ENCODE data around the gene FOXP1. TPM values are rescaled to one million over a fixed set of nuclear protein-coding genes. Genes with fewer than 3 reads are reported as not detected.

FOXP1 gene
- total and polyA plus RNA-seq, 2 of the 13 experiments (the other 11 are each of a cell fraction or from before 2014, with no cell fraction given): 40.4 to 59.0 TPM

DNA sequence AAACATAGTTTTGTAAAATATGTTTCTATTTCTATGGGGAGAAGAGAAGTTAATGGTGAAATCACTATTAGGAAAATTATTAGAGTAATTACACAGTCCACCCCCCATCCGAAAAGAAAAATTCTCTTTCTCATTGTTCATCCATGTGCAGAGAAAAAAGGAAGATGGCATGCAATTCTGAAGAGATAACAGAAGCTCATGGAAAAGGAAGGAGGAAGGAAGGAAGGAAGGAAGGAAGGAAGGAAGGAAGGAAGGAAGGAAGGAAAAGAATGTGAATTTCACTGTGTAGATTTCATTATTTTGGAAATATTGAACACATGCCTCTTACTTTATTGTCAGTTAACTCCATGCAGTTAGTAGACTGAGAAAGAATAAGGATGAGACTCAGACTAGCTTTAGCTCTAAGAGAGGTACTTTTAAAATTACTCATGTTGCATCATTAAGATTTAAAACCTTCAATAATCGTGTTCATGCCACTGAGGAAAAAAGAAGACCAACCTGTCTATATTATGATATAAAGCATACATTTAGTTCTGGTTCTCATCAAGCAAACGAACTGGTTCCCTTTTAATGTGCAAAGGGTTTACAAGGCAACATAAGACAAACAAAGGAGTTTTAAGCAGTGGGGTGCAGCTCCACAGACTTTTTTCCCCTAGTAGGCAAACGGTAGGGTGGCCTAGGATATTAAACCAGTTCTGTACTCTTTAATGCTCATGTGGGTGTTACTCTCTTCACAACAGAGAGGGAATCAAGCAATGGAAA lies 379.6 kb downstream of the FOXP1 start:
- H3K36me3 ChIP-seq (replicated peaks in 1 of 2; ENCODE audit: control insufficient read depth in 1 of 2, insufficient read depth in 2 of 2, low read length in 2 of 2): 0 out of 5 replicates have a peak, but pooled peaks cover 0 to 2% of the 10 kb centered on the region in 2 experiments
- POLR2A ChIA-PET: no interaction called here
- CTCF ChIA-PET (ENCODE audit: low intra/inter-chr PET ratio, low total read pairs): no interaction called here
- no peak for ATAC-seq
- no TSS peak for BruUV-seq (replicated peaks)
- H3K9me3 ChIP-seq (ENCODE audit: low read length): no peaks in the 10 kb centered on the region
- H2AFZ ChIP-seq (ENCODE audit: low read length): no peak overlapping the region
- 97% methylated on average over 4 of the region's 4 CpGs for WGBS (ENCODE audit: low lambda C conversion rate)
- no peaks in the 10 kb centered on the region for H3K27me3 ChIP-seq (ENCODE audit: control insufficient read depth in 1 of 2, insufficient read depth in 2 of 2, low read length in 2 of 2)
- H3K4me2 ChIP-seq (ENCODE audit: low read depth, low read length): no peak overlapping the region
- no peak overlapping the region for H3K4me3 ChIP-seq (replicated peaks in 1 of 3; ENCODE audit: insufficient read depth in 1 of 3, low read depth in 2 of 3, low read length in 3 of 3)
- no peak overlapping the region for H3K9ac ChIP-seq (ENCODE audit: insufficient read depth, low read depth, low read length)
- H3K4me1 ChIP-seq (ENCODE audit: insufficient read depth, low read length): peaks cover 60% of the 10 kb centered on the region
- in situ Hi-C loops (cut with HindIII; ENCODE audit: extremely low pct_ligation_motif_present, low pct_unique_long_range_greater_than_20kb): no loop called here
- H3K79me2 ChIP-seq (ENCODE audit: insufficient read depth, low read length): peaks cover 40% of the 10 kb centered on the region
- intact Hi-C loops (cut with micrococcal nuclease; ENCODE audit: unreplicated experiment): no loop called here
- no peak for DNase-seq (ENCODE audit: low spot score)
- H3K27ac ChIP-seq (ENCODE audit: extremely low read length, insufficient read depth, low read length): no peak overlapping the region
- FAIRE-seq: no peak
- TF ChIP-seq ATF1 (CRISPR knock-in tag; IDR thresholded peaks at IDR 0.05) (no peak), CEBPZ (IDR thresholded peaks at IDR 0.05; ENCODE audit: low read length) (no peak), ELF4 (CRISPR knock-in tag; IDR thresholded peaks at IDR 0.05; ENCODE audit: borderline replicate concordance) (no peak)
- TF ChIP-seq, protein P1, sequence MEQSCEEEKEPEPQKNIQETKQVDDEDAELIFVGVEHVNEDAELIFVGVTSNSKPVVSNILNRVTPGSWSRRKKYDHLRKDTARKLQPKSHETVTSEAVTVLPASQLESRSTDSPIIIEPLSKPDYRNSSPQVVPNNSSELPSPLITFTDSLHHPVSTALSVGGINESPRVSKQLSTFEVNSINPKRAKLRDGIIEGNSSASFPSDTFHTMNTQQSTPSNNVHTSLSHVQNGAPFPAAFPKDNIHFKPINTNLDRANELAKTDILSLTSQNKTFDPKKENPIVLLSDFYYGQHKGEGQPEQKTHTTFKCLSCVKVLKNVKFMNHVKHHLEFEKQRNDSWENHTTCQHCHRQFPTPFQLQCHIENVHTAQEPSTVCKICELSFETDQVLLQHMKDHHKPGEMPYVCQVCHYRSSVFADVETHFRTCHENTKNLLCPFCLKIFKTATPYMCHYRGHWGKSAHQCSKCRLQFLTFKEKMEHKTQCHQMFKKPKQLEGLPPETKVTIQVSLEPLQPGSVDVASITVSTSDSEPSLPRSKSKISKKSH (CRISPR knock-in tag; IDR thresholded peaks at IDR 0.05; ENCODE audit: borderline replicate concordance): no peak
- H4K20me1 ChIP-seq (ENCODE audit: insufficient read depth, low read length): no peaks in the 10 kb centered on the region
